Putamen (tissue), 1 donor: ENCODE data around the gene CYP4F2.
"Not testable (repeated sequence)": the region's sequence is repeated elsewhere in the genome, so short reads cannot be mapped to it uniquely, and the experiment has no call there.

Experiments
- DNase-seq: peaks from one replicate; pipeline ENCODE4 v3.0.0-alpha.2; 2016; ENCODE audit warnings: low spot score

Gene CYP4F2

DNA sequence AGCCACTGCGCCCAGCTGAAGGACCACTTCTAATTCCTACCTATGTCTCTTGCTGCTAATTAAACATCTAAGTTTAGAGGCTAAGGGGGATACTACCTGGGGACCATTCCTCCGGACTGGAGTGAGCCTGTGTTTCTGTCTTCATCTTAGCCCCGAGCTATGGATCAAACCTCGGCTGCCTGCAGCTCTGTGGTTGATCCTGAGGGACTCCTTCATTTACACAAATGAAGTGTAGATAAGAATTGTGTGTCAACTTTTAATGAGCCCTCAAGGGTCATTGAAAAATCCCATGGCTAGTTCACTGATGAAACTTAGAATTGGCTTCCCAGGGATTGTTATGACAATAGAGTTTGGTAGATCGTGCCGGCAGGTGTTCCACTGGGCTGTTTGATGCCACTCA lies 51.0 kb downstream of the CYP4F2 start:
- no peak for DNase-seq

DNA sequence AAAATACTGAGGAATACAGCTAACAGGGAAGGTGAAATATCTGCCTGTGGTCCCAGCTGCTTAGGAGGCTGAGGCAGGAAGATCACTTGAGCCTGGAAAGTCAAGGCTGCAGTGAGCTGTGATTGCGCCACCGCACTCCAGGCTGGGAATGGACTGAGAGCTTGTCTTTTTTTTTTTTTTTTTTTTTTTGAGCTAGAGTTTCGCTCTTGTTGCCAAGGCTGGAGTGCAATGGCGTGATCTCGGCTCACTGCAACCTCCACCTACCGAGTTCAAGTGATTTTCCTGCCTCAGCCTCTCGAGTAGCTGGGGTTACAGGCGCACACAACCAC lies 54.0 kb downstream of the CYP4F2 start:
- not testable (repeated sequence) for DNase-seq

DNA sequence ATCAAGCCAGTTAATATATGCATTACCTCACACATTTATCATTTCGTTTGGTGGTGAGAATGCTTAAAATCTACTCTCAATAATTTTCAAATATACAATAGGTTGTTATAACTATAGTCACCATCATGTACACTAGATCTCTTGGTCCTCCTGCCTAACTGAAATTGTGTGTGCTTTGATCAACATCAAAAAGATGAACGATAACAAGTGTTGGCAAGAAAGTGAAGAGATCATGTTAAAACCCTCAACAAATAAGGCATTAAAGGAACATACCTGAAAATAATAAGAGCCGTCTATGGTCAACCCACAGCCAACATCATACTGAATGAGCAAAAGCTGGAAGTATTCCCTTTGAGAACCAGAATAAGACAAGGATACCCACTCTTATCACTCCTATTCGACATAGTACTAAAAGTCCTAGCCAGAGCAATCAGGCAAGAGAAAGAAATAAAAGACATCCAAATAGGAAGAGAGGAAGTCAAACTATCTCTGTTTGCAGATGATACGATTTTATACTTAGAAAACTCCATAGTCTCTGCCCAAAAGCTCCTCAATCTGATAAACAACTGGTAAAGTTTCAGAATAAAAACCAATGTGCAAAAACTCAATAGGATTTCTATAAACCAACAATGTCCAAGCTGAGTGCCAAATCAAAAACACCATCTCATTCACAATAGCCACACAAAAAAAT lies 54.5 kb downstream of the CYP4F2 start:
- no peak for DNase-seq

DNA sequence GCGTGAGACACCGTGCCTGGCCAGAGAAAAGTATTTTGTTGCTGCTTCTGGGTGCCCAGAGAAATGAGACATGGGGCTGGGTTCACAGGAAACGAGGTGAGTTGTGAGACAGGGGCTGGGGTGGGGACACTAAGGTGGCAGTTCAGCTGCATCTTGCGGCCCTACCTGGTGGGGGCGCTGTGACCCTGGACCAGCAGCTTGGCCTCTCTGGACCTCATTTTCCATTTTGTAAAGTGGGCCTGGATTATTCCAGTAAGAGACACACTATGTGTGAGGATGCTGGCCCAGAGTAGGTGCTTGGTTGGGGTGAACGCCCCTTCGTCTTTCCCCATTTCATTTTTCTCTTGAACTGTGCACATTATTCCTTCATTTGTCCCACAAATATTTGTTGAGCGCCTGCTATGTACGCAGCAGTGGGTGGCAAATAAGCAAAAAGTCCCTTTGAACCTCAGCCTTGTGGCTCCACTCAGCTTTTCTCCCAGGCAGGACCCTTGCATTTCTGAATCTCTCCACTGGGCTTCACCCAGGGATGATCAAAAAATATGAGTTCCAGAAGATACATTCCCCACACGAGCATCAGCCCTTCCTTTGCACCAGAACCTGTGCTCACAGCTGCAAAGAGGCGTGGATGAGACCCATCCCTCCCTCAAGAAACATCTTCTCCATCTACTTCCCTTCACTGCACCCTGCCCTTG lies 55.9 kb downstream of the CYP4F2 start:
- no peak for DNase-seq

DNA sequence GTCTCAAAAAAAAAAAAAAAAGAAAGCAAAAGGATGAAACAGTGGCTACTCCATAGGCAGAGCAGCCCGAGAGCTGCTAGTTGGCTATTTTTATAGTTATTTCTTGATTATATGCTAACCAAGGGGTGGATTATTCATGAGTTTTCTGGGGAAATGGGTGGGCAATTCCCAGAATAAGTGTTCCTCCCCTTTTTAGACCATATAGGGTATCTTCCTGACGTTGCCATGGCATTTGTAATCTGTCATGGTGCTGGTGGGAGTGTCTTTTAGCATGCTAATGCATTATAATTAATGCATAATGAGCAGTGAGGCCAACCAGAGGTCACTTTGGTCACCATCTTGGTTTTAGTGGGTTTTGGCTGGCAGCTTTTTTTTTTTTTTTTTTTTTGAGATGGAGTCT lies 57.0 kb downstream of the CYP4F2 start:
- DNase-seq: no peak

DNA sequence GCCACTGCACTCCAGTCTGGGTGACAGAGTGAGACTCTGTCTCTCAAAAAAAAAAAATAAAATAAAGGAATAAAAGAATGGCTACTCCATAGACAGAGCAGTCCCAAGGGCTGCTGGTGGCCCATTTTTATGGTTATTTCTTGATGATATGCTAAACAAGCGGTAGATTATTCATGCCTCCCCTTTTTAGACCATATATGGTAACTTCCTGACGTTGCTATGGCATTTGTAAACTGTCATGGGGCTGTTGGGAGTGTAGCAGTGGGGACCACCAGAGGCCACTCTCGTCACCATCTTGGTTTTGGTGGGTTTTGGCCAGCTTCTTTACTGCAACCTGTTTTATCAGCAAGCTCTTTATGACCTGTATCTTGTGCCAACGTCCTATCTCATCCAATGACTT lies 58.0 kb downstream of the CYP4F2 start:
- not testable (repeated sequence) for DNase-seq

DNA sequence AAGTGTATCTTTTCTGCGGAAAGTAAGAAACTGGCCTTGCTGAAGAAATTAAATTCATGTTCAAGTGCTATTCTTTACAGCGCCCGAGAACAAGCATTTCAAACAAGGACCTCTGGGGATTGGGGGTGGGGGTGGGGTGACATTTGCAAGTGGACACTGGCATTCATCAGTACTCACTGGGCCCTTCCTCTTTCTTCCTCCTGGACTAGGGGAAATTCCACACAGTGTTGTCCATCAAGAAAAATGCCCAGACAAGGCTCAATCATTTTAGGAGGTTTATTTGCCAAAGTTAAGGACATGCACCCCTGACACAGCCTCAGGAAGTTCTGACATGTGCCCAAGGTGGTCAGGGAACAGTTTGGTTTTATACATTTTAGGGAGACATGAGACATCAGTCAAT lies 59.5 kb downstream of the CYP4F2 start:
- DNase-seq: no peak

DNA sequence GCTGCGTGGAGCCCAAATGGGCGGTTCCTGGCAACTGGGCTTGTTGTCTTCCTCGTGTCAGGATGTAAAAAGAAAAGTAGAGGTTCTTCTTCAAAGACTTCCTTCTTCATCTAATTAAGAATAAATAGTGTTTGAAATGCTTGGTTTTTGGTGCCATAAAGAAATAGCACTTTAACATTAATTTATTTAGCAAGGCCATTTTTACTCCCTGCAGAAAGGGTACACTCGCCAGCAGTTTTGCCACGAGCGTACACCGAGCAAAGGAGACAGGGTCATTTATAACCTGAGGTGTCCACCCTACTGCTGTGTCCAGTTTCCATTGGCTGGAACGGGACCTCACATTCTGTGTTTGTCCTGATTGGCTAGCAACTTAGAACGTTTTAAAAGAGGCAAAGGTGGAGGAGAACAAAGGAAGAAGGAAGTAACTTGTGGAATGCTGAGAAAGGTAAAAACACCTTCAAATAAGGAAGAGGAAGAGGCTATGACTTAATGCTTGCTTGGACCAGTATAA lies 60.6 kb downstream of the CYP4F2 start:
- no peak for DNase-seq

DNA sequence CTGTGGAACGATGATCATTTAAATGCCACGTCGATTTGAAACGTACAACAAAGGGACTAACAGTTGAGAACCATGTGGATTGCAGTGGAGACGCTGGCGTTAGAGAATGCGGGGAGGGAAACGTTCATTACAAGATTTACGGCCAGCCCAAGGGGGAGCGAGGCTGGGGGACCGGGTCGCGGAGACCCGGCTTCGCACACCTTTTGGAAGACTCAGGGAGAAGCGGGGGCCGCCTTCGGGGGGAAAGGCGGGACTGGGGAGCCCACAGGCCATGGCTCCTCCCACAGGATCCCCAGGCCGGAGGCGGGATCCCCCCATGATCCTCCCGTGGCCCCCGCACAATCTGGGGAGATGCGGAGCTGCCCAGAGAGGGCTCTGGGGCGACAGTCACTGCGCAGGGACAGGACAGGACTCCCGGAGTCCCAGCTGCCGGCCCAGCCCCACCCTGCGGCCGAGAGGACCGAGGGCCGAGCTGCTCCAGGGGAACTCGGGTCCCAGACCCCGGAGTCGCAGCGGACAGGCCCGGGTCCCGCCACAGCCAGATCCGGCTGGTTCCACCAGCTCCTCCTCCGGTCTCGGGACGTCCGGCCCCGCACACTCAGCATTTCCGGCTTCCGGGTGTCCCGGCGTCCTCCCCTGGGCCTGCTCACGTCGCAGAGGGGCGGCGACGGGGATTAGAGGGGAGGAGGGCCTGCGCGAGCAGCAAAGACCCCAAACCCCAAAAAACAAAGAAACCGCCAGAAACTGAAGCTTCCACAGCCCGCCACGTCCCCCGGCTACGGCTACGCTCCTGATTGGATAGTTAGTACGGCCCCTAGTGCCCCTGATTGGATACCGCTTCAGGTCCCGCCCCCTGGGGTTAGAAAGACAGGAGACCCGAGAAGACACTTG lies 61.3 kb downstream of the CYP4F2 start:
- DNase-seq: peak; percentile 97

DNA sequence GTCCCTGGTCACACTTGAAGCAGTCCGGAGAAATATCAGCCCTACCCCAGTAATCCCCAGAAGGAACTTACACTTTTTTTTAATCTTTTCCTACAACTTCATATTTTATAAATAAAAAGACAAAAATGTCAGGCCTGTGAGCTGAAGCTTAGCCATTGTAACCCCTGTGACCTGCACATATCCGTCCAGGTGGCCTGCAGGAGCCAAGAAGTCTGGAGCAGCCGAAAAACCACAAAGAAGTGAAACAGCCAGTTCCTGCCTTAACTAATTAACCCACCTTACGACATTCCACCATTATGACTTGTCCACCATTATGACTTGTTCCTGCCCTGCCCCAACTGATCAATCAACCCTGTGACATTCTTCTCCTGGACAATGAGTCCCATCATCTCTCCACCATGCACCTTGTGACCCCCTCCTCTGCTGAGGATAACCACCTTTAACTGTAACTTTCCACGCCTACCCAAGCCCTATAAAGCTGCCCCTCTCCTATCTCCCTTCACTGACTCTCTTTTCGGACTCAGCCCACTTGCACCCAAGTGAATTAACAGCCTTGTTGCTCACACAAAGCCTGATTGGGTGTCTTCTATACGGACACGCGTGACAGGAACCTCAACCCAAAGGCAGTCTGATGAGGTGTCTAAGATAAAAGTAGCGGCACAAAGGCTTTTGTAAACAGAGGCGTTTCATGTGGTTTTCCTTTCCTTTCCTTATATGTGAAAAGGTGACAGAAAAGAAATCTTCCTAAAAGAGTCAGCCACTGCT lies 62.1 kb downstream of the CYP4F2 start:
- not testable (repeated sequence) for DNase-seq

DNA sequence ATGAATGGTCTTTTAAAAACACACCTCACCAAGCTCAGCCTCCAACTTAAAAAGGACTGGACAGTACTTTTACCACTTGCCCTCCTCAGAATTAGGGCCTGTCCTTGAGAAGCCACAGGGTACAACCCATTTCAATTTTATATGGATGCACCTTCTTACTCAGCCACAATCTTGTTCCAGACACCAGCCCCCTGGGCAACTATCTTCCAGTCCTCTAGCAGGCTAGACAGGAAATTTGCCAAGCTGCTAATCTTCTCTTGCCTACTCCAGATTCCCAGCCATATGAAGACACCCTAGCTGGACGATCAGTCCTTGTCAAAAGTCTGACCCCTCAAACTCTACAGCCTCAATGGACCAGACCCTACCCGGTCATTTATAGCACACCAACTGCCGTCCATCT lies 63.6 kb downstream of the CYP4F2 start:
- DNase-seq: not testable (repeated sequence)

DNA sequence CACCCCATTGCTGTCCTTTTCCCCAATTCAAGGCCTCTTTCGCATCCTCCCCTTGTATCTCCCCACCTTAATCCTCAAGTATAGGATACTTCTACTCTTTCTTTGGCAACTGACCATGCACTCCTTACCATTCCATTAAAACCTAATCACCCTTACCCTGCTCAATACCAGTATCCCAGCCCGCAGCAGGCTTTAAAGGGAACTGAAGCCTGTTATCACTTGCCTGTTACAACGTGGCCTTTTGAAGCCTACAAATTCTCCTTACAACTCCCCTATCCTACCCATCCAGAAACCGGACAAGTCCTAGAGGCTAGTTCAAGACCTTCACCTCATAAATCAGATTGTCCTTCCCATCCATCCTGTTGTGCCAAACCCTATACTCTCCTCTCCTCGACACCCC lies 66.2 kb downstream of the CYP4F2 start:
- no peak for DNase-seq

DNA sequence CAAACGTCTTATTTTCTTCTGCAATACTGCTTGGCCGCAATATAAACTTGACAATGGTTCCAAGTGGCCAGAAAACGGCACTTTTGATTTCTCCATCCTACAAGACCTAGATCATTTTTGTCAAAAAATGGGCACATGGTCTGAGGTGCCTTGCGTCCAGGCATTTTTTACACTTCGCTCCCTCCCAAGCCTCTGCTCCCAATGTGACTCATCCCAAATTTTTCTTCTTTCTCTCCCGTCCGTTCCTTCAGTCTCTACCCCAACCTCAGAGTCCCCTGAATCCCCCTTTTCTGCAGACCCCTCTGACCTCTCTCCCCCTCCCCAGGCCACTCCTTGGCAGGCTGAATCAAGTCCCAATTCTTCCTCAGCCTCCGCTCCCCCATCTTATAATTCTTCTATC lies 68.1 kb downstream of the CYP4F2 start:
- no peak for DNase-seq

DNA sequence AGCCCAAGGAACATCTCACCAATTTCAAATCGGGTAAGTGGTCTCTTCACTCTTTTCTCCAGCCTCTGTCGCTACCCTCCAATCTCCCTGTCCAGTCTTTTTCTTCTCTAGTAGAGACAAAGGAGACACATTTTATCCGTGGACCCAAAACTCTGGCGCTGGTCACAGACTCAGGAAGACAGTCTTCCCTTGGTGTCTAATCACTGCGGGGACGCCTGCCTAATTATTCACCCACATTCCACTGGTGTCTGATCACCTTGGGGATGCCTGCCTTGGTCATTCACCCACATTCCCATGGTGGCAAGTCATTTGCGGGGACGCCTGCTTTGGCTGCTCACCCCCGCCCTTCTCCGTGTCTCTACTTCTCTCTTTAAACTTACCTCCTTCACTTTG lies 68.6 kb downstream of the CYP4F2 start:
- DNase-seq: no peak

DNA sequence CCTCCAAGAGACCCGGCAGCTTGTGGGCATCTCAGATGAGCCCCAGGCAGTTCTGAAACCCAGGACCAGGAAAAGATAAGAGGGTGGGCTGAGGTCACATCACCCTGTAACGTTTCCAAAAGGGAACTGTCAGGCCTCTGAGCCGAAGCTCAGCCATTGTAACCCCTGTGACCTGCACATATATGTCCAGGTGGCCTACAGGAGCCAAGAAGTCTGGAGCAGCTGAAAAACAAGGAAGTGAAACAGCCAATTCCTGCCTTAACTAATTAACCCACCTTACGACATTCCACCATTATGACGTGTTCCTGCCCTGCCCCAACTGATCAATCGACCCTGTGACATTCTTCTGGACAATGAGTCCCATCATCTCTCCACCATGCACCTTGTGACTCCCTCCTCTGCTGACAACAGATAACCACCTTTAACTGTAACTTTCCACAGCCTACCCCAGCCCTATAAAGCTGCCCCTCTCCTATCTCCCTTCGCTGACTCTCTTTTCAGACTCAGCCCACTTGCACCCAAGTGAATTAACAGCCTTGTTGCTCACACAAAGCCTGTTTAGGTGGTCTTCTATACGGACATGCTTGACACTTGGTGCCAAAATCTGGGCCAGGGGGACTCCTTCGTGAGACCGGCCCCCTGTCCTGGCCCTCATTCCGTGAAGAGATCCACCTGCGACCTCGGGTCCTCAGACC lies 69.1 kb downstream of the CYP4F2 start:
- DNase-seq: not testable (repeated sequence)

DNA sequence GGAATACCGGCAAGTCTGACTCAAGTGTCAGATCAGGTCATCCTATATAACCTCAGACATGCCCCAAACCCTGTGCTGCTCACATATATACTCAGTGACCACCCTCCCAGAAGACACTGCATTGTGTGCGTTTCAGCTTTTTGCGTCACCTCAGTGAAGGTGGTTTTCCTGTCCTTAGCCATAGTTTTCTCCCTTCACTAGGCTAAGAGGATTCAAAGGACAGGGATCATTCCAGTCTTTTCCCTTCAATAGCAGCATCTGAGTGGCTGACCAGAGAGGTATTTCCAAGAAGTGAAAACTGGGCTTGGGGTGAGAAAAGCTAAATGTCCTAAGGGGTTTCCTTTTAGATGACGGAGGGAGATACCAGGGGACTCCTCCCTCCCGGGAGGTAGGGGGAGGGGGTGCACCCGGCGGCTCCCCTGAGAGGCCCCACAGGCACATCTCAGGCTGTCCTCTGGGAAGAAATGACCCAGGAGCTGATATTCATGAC lies 69.7 kb downstream of the CYP4F2 start:
- no peak for DNase-seq
